Activated CD8-positive, alpha-beta T cell treated with anti-CD3 and anti-CD28 coated beads for 36 hours (primary cell): Measurements from ENCODE around the gene SPCS2. TPM values are rescaled to one million over a fixed set of nuclear protein-coding genes. Genes with fewer than 3 reads are reported as not detected.

Experiments
- ATAC-seq: fragments of 200-7000 bp; cut with Tn5 transposase; one replicate; pipeline ENCODE4 v1.10.0; 2021; ENCODE audit warnings: mild to moderate bottlenecking, moderate library complexity
- CTCF ChIA-PET: fragments of 350-600 bp; sonication (Branson Sonifier 250); formaldehyde crosslinking; loops from one replicate; lab custom pipeline; 2021; ENCODE audit warnings: antibody characterized with exemption; lab: Charles Lee
- POLR2A ChIA-PET: fragments of 350-600 bp; sonication (Branson Sonifier 250); formaldehyde crosslinking; loops from one replicate; lab custom pipeline; 2021; ENCODE audit warnings: antibody characterized with exemption; lab: Charles Lee
- DNase-seq: peaks from one replicate; pipeline ENCODE4 v3.0.0-alpha.2; 2020
- H3K27ac Mint-ChIP-seq: one replicate; pipeline ENCODE4 v1.8.0; 2021; ENCODE audit warnings: mild to moderate bottlenecking, mixed read lengths
- H3K27me3 Mint-ChIP-seq: one replicate; pipeline ENCODE4 v1.8.0; 2021; ENCODE audit warnings: mixed read lengths
- H3K36me3 Mint-ChIP-seq: one replicate; pipeline ENCODE4 v1.8.0; 2021; ENCODE audit warnings: low read depth, mixed read lengths
- H3K4me1 Mint-ChIP-seq: one replicate; pipeline ENCODE4 v1.8.0; 2021; ENCODE audit warnings: low read depth, mixed read lengths
- H3K4me3 Mint-ChIP-seq: one replicate; pipeline ENCODE4 v1.8.0; 2021; ENCODE audit warnings: mild to moderate bottlenecking, moderate library complexity, mixed read lengths
- H3K9me3 Mint-ChIP-seq: one replicate; pipeline ENCODE4 v1.8.0; 2021; ENCODE audit warnings: mixed read lengths
- CTCF ChIP-seq: fragments of 200-600 bp; IDR thresholded peaks from one replicate; pipeline ENCODE4 v1.8.0; 2022; ENCODE audit warnings: antibody characterized with exemption, mild to moderate bottlenecking
- intact Hi-C: fragments of 100-400 bp; cut with micrococcal nuclease; formaldehyde crosslinking; loops from one replicate; pipeline ENCODE4 v1.10.0; 2022
- total RNA-seq, 2 experiments: library from RNA; stranded (reverse); gene quantifications; one replicate each; pipeline ENCODE4 v1.2.3, GENCODE V29; 2021

Gene SPCS2
- total RNA-seq, 2 experiments from 2014 or later, result 99.3 to 117 TPM

GRCh38 chr11:74942073-74942759 is 6.8 kb upstream of the SPCS2 start:
- CTCF ChIA-PET, result interaction anchor here (1.2 to 5.2 kb wide), 2 partner anchors 13 to 80 kb away, joined by 3 to 33 read pairs; no protein-coding TSS in a partner anchor
- ATAC-seq (no peak), DNase-seq (no peak)
- H3K9me3 Mint-ChIP-seq, result no peaks in the 10 kb centered on the region
- H3K4me1 Mint-ChIP-seq, result peaks cover 37% of the 10 kb centered on the region
- peak overlapping the region; percentile 77 for H3K27ac Mint-ChIP-seq
- no peak for TF ChIP-seq CTCF
- H3K36me3 Mint-ChIP-seq, result peaks cover 37% of the 10 kb centered on the region
- H3K4me3 Mint-ChIP-seq, result no peak overlapping the region
- intact Hi-C loops, result no loop called here
- no peaks in the 10 kb centered on the region for H3K27me3 Mint-ChIP-seq
- POLR2A ChIA-PET, result interaction anchor here (1.5 kb wide), 1 partner anchor 16 kb away, joined by 4 read pairs; no protein-coding TSS in a partner anchor

- no peaks in the 10 kb centered on the region for H3K9me3 Mint-ChIP-seq
- POLR2A ChIA-PET, result interaction anchor here (0.8 to 1.4 kb wide), 7 partner anchors 8 to 67 kb away, joined by 3 to 6 read pairs (median 5); partner anchors contain the start of gene NEU3
- H3K36me3 Mint-ChIP-seq, result peaks cover 44% of the 10 kb centered on the region
Observed at GRCh38 chr11:74948546-74948897, 544 bp upstream of the SPCS2 start.

DNA sequence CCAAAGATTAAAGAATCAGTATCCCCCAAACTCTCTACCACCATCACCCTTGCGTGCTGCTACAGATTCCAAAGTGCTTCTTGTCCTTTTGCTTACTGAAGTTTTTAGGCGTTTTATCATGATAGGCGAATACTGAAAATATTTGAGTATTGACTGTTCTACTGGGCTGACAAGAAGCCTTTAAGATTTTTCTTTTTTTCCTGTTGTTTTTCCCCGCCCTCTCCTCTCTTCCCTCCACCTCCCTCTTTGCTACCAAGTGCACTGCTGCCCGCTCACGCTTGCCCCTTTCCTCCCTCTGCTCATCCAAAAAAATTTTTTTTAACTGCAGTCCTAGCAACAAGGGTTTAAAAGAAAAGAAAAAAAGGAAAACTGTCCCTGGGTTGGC is 679 bp downstream of the SPCS2 start:
- no peak for TF ChIP-seq CTCF
- DNase-seq, result no peak
- Mint-ChIP-seq H3K9me3 (no peaks in the 10 kb centered on the region), H3K27ac (peak overlapping the region; percentile 95), H3K27me3 (no peaks in the 10 kb centered on the region), H3K4me3 (peak overlapping the region; percentile 99), H3K36me3 (peaks cover 33% of the 10 kb centered on the region), H3K4me1 (peaks cover 48% of the 10 kb centered on the region)
- ChIA-PET POLR2A (interaction anchor here (0.9 to 1.4 kb wide), 2 partner anchors 10 to 26 kb away, joined by 3 to 5 read pairs; no protein-coding TSS in a partner anchor), CTCF (interaction anchor here (1.0 to 3.8 kb wide), 3 partner anchors 16 to 299 kb away, joined by 3 to 17 read pairs (median 3); no protein-coding TSS in a partner anchor)
- intact Hi-C loops, result no loop called here
- no peak for ATAC-seq

More at GRCh38 chr11:74948546-74948897, 544 bp upstream of the SPCS2 start:
- ATAC-seq, result peak; percentile 15
- CTCF ChIA-PET, result interaction anchor here (0.7 to 3.8 kb wide), 6 partner anchors 9 to 300 kb away, joined by 3 to 17 read pairs (median 3); no protein-coding TSS in a partner anchor
- peaks cover 46% of the 10 kb centered on the region for H3K4me1 Mint-ChIP-seq
- H3K4me3 Mint-ChIP-seq, result peak overlapping the region; percentile 99
- peak overlapping the region; percentile 95 for H3K27ac Mint-ChIP-seq
- TF ChIP-seq CTCF, result no peak
- intact Hi-C loops, result no loop called here
- no peaks in the 10 kb centered on the region for H3K27me3 Mint-ChIP-seq
- no peak for DNase-seq

DNA sequence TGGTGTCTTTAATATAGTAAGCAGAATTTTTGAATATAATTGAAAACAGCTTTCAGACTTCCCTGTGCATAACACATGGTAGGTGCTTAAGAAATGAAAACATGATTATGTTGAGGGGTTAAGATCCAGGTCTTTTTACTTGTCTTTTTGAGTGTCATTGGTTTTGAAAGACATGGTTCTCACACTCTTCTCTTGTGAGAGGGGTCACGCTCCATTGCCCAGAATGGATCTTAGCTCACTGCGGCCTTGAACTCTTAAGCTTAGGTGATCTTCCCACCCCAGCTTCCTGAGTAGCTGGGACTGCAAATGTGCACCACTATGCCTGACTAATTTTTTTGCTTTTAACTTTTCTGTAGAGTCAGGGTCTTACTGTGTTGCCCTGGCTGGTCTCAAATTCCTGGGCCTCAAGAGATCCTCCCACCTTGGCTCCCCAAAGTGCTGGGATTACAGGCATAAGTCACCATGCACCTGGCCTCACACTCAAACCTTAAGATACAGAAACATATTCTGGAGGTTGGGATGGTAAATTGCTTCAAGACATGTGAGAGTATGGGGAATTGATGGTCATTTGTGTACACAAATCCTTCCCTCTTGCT is 1.4 kb downstream of the SPCS2 start:
- intact Hi-C loops, result no loop called here
- no peak for TF ChIP-seq CTCF
- DNase-seq, result no peak
- H3K27me3 Mint-ChIP-seq, result no peaks in the 10 kb centered on the region
- H3K4me3 Mint-ChIP-seq, result peak overlapping the region; percentile 99
- POLR2A ChIA-PET, result interaction anchor here (0.9 to 1.1 kb wide), 3 partner anchors 9 to 284 kb away, joined by 3 read pairs; no protein-coding TSS in a partner anchor
- H3K9me3 Mint-ChIP-seq, result no peaks in the 10 kb centered on the region
- CTCF ChIA-PET, result interaction anchor here (1.0 to 3.8 kb wide), 2 partner anchors 15 to 21 kb away, joined by 3 to 17 read pairs; no protein-coding TSS in a partner anchor
- ATAC-seq, result no peak
- peaks cover 50% of the 10 kb centered on the region for H3K4me1 Mint-ChIP-seq
- H3K27ac Mint-ChIP-seq, result peak overlapping the region; percentile 95
- peaks cover 30% of the 10 kb centered on the region for H3K36me3 Mint-ChIP-seq
